Measurements from ENCODE around the gene GCNT3. TPM values are rescaled to one million over a fixed set of nuclear protein-coding genes. Genes with fewer than 3 reads are reported as not detected.

Gene GCNT3
- total RNA-seq, 2 experiments from 2014 or later = not detected

- Mint-ChIP-seq H3K9me3 (peaks cover 2% of the 10 kb centered on the region), H3K27me3 (peaks cover 5% of the 10 kb centered on the region)
- CTCF ChIA-PET = no interaction called here
These were observed 42.1 kb upstream of the GCNT3 start for GRCh38 chr15:59569477-59569876.

GRCh38 chr15:59570315-59570714 lies 41.3 kb upstream of the GCNT3 start:
- ATAC-seq (no peak), DNase-seq (no peak)
- Mint-ChIP-seq H3K9me3 (peaks cover 2% of the 10 kb centered on the region), H3K36me3 (ENCODE audit: low read depth) (no peaks in the 10 kb centered on the region), H3K4me1 (ENCODE audit: low read depth) (no peaks in the 10 kb centered on the region), H3K27me3 (peaks cover 5% of the 10 kb centered on the region), H3K27ac (no peak overlapping the region), H3K4me3 (no peak overlapping the region)
- CTCF ChIA-PET = interaction anchor here (1.4 kb wide), 1 partner anchor 41 kb away, joined by 4 read pairs; no protein-coding TSS in a partner anchor
- TF ChIP-seq CTCF (IDR thresholded peaks at IDR 0.05) = no peak
- POLR2A ChIA-PET = no interaction called here
- intact Hi-C loops (cut with micrococcal nuclease) = no loop called here

More at GRCh38 chr15:59569477-59569876, 42.1 kb upstream of the GCNT3 start:
- ATAC-seq (no peak), DNase-seq (no peak)
- Mint-ChIP-seq H3K27ac (no peak overlapping the region), H3K36me3 (ENCODE audit: low read depth) (no peaks in the 10 kb centered on the region), H3K4me3 (no peak overlapping the region), H3K4me1 (ENCODE audit: low read depth) (no peaks in the 10 kb centered on the region)
- no peak for TF ChIP-seq CTCF (IDR thresholded peaks at IDR 0.05)
- intact Hi-C loops (cut with micrococcal nuclease) = no loop called here
- POLR2A ChIA-PET = no interaction called here

- no peak overlapping the region for H3K27ac Mint-ChIP-seq
- ChIA-PET POLR2A (no interaction called here), CTCF (interaction anchor here (0.6 to 1.4 kb wide), 2 partner anchors 10 to 43 kb away, joined by 4 read pairs; no protein-coding TSS in a partner anchor)
- ATAC-seq (no peak), DNase-seq (no peak)
- no peaks in the 10 kb centered on the region for H3K9me3 Mint-ChIP-seq
- no peaks in the 10 kb centered on the region for H3K36me3 Mint-ChIP-seq (ENCODE audit: low read depth)
- H3K4me1 Mint-ChIP-seq (ENCODE audit: low read depth) = no peaks in the 10 kb centered on the region
- intact Hi-C loops (cut with micrococcal nuclease) = no loop called here
- no peak for TF ChIP-seq CTCF (IDR thresholded peaks at IDR 0.05)
- H3K4me3 Mint-ChIP-seq = no peak overlapping the region
- peaks cover 4% of the 10 kb centered on the region for H3K27me3 Mint-ChIP-seq
These were observed 40.0 kb upstream of the GCNT3 start for GRCh38 chr15:59571606-59572005.

GRCh38 chr15:59583088-59583487 lies 28.5 kb upstream of the GCNT3 start:
- DNase-seq = no peak
- no peak for TF ChIP-seq CTCF (IDR thresholded peaks at IDR 0.05)
- ChIA-PET POLR2A (interaction anchor here (0.5 kb wide), 1 partner anchor 665 kb away, joined by 3 read pairs; no protein-coding TSS in a partner anchor), CTCF (no interaction called here)
- Mint-ChIP-seq H3K27me3 (no peaks in the 10 kb centered on the region), H3K27ac (no peak overlapping the region), H3K9me3 (no peaks in the 10 kb centered on the region), H3K36me3 (ENCODE audit: low read depth) (no peaks in the 10 kb centered on the region), H3K4me1 (ENCODE audit: low read depth) (no peaks in the 10 kb centered on the region), H3K4me3 (no peak overlapping the region)
- intact Hi-C loops (cut with micrococcal nuclease) = no loop called here
- ATAC-seq = no peak

- no peak overlapping the region for H3K27ac Mint-ChIP-seq
- H3K36me3 Mint-ChIP-seq (ENCODE audit: low read depth) = no peaks in the 10 kb centered on the region
- ATAC-seq (no peak), DNase-seq (no peak)
- H3K9me3 Mint-ChIP-seq = no peaks in the 10 kb centered on the region
- TF ChIP-seq CTCF (IDR thresholded peaks at IDR 0.05) = no peak
- ChIA-PET POLR2A (interaction anchor here (0.6 kb wide), 1 partner anchor 1153 kb away, joined by 3 read pairs; no protein-coding TSS in a partner anchor), CTCF (interaction anchor here (0.8 to 1.0 kb wide), 2 partner anchors 51 to 55 kb away, joined by 3 read pairs; no protein-coding TSS in a partner anchor)
- intact Hi-C loops (cut with micrococcal nuclease) = no loop called here
- peaks cover 12% of the 10 kb centered on the region for H3K4me1 Mint-ChIP-seq (ENCODE audit: low read depth)
- peaks cover 8% of the 10 kb centered on the region for H3K27me3 Mint-ChIP-seq
- no peak overlapping the region for H3K4me3 Mint-ChIP-seq
These were observed 24.3 kb upstream of the GCNT3 start for GRCh38 chr15:59587085-59587826.
